BJ (cell line): ENCODE measurements around the gene ENTPD2. TPM values are rescaled to one million over a fixed set of nuclear protein-coding genes. Genes with fewer than 3 reads are reported as not detected.

Source experiments
- CTCF ChIA-PET: fragments of 350-600 bp; formaldehyde crosslinking; extraction: SDS; loops from one replicate; lab custom pipeline; 2021; ENCODE audit warnings: antibody characterized with exemption, inconsistent platforms; lab: Yijun Ruan, JAX
- POLR2A ChIA-PET: fragments of 300-600 bp; sonication (Branson Sonifier 250); formaldehyde crosslinking; extraction: SDS; loops from one replicate; lab custom pipeline; 2021; ENCODE audit warnings: antibody characterized with exemption; lab: Charles Lee
- DNase-seq: peaks from one replicate; pipeline ENCODE4 v3.0.0-alpha.2; 2011; ENCODE audit warnings: low read depth
- H3K27me3 ChIP-seq: 2 replicates; pipeline ENCODE4 v1.6.0; 2011; ENCODE audit warnings: low read length; ENCODE audit not compliant: control insufficient read depth, insufficient read depth
- H3K36me3 ChIP-seq: 2 replicates; pipeline ENCODE4 v1.5.1; 2011; ENCODE audit warnings: low read length; ENCODE audit not compliant: control insufficient read depth, insufficient read depth
- H3K4me3 ChIP-seq: 2 replicates; pipeline ENCODE4 v1.5.1; 2011; ENCODE audit warnings: low read depth, mild to moderate bottlenecking, control low read depth, low read length
- polyA plus RNA-seq: library from polyadenylated mRNA; depleted of rRNA; stranded (reverse); fragments of >200 nt; gene quantifications from 2 replicates; pipeline ENCODE4 v1.2.3, GENCODE V29; 2011
- TF ChIP-seq, protein P1 (sequence below): IDR thresholded peaks from 2 replicates; pipeline ENCODE4 v1.5.1; 2011; ENCODE audit warnings: low read depth, mild to moderate bottlenecking, control low read depth, inconsistent platforms, low read length, moderate library complexity; ENCODE audit not compliant: insufficient read depth

Gene ENTPD2
- polyA plus RNA-seq, 1 experiment, result not detected

DNA sequence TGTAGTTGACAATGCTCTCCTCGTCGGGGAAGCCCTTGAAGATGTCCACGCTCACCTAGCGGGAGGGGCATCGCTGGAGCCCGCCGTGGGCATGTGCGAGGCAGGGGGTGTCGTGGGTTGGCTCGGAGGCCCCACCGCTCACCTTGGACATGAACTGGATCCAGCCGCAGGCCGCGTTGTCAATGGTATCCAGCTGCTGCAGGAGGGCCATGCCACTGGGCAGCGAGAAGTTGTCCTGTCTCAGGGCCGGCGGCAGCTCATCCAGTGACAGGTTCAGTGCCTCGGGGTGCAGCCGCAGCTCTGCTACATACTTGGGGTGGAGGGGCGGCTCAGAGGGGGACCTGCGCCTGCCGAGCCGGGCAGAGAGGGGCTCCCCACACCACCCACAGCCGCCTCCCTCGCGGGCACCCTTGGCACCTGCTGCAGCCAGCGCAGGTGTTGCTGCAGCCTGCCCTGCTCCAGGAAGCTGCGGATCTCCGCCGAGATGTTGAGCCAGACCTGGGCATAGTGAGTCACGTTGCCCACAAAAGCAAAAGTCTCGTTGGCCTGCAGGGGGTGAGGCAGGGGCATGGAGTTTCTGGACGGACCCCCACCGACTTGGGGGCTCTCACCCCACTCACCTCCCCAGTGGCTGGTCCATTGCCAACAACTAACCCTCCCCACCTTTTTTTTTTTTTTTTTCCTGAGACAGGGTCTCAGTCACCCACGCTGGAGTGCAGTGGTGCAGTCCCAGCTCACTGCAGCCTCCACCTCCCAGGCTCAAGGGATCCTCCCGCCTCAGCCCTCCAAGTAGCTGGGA, 34.9 kb downstream of the ENTPD2 start:
- Histone ChIP-seq H3K4me3 (no peak overlapping the region), H3K27me3 (no peaks in the 10 kb centered on the region), H3K36me3 (peaks cover 21% of the 10 kb centered on the region)
- CTCF ChIA-PET, result interaction anchor here (3.8 to 10.7 kb wide), 2 partner anchors 10 to 17 kb away, joined by 18 to 50 read pairs; partner anchors contain the start of gene ABCA2
- TF ChIP-seq, protein P1, sequence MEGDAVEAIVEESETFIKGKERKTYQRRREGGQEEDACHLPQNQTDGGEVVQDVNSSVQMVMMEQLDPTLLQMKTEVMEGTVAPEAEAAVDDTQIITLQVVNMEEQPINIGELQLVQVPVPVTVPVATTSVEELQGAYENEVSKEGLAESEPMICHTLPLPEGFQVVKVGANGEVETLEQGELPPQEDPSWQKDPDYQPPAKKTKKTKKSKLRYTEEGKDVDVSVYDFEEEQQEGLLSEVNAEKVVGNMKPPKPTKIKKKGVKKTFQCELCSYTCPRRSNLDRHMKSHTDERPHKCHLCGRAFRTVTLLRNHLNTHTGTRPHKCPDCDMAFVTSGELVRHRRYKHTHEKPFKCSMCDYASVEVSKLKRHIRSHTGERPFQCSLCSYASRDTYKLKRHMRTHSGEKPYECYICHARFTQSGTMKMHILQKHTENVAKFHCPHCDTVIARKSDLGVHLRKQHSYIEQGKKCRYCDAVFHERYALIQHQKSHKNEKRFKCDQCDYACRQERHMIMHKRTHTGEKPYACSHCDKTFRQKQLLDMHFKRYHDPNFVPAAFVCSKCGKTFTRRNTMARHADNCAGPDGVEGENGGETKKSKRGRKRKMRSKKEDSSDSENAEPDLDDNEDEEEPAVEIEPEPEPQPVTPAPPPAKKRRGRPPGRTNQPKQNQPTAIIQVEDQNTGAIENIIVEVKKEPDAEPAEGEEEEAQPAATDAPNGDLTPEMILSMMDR, result no peak
- POLR2A ChIA-PET, result no interaction called here
- DNase-seq, result no peak

DNA sequence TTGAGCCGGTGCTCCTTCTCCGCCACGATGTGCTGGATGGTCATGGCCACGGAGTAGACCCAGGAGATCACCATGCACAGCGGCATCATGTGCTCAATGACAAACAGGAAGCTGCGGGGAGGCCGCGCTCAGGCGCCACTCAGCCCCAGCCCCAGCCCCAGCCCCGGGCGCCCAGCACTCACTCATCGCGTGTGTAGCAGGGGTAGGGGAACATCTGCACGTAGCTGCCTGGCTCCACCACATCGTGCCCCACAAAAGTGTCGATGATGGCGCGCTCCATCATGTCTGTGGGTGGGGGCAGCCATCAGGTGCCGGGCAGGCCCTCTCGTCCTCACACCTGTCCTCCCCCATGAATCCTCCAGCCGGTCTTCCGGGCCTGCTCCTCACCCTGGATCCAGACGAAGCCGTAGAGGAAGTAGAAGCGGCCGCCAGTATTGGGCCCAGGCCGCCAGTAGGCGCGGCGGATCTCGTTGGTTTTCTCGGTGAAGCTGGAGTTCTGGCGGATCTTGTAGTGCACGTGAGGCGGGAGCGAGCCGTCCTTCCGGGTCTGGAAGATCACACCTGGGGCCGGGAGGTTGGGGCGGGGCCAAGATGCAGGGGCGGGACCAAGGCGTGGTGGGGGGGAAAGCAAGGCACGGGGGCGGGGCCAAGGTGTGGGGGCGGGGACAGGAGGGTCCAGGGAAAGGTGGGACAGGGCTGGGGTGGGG, 35.9 kb downstream of the ENTPD2 start:
- POLR2A ChIA-PET, result no interaction called here
- Histone ChIP-seq H3K27me3 (no peaks in the 10 kb centered on the region), H3K4me3 (no peak overlapping the region), H3K36me3 (peaks cover 21% of the 10 kb centered on the region)
- DNase-seq, result no peak
- CTCF ChIA-PET, result interaction anchor here (1.2 to 10.7 kb wide), 3 partner anchors 11 to 18 kb away, joined by 3 to 50 read pairs (median 18); partner anchors contain the start of gene ABCA2
- TF ChIP-seq, protein P1, result no peak

DNA sequence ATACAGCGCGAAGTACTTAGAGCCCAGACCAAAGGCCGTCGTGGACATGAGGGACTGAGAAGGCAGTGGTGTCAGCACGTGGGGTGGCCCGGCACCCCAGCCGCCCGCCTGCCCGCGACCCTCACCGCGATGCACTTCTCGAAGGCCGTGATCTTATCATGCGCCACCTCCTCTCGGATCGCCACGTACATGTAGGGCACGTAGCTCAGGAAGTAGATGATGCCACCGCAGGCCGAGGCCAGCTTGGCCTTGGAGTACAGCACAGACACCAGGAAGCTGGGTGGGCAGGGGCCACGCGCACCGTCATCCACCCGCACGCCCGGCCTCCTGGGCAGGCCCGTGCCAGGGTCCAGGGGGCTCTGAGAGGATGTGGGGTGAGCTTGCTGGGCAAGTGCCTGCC, 36.8 kb downstream of the ENTPD2 start:
- Histone ChIP-seq H3K4me3 (no peak overlapping the region), H3K27me3 (no peaks in the 10 kb centered on the region), H3K36me3 (peaks cover 22% of the 10 kb centered on the region)
- no peak for DNase-seq
- ChIA-PET POLR2A (no interaction called here), CTCF (interaction anchor here (1.2 kb wide), 1 partner anchor 10 kb away, joined by 3 read pairs; no protein-coding TSS in a partner anchor)
- TF ChIP-seq, protein P1, result no peak

DNA sequence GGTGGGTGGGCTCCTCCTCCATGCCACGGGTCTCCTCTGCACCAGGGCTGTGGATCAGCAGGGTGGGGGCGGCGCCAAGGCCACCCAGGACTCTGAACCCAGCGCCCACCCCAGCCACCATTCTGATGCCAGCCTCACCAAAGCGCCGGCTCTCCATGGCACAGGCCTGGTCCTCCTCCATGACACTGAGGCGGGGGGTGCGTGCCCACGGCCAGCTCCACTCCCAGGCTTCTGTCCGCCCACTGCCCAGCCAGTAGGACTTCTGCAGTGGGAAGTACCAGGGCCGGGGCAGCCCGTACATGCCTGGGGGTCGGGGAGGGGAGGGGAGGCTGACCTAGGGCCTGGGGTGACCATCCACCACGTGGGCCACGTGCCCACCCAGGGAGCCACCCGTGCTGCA, 37.4 kb downstream of the ENTPD2 start:
- no peak for DNase-seq
- ChIA-PET POLR2A (no interaction called here), CTCF (interaction anchor here (1.2 kb wide), 1 partner anchor 9 kb away, joined by 3 read pairs; no protein-coding TSS in a partner anchor)
- TF ChIP-seq, protein P1, result no peak
- peaks cover 22% of the 10 kb centered on the region for H3K36me3 ChIP-seq
- H3K4me3 ChIP-seq, result no peak overlapping the region
- no peaks in the 10 kb centered on the region for H3K27me3 ChIP-seq

DNA sequence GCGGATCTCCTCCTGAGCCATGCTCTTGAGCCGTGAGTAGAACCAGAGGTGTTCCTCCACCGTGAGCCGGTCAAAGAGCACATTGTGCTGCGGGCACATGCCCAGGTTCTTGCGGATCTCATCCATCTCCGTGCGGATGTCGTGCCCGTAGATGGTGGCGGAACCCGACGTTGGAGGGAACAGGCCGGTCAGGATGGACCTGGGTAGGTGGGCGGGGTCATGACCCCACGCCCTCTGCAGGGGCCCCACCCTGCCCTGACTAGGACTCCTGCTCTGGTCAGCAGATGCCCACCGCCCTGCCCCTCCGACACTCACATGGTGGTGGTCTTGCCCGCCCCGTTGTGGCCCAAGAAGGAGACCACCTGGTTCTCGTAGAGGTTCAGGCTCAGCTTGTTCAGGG, 37.9 kb downstream of the ENTPD2 start:
- no peaks in the 10 kb centered on the region for H3K27me3 ChIP-seq
- H3K4me3 ChIP-seq, result no peak overlapping the region
- DNase-seq, result no peak
- ChIA-PET CTCF (interaction anchor here (2.6 kb wide), 1 partner anchor 13 kb away, joined by 13 read pairs; no protein-coding TSS in a partner anchor), POLR2A (no interaction called here)
- TF ChIP-seq, protein P1, result no peak
- peaks cover 21% of the 10 kb centered on the region for H3K36me3 ChIP-seq
